ENCODE measurements around the gene TECTA.

Gene TECTA

GRCh38 chr11:121129362-121130340 lies 28.6 kb downstream of the TECTA start:
- DNase-seq (ENCODE audit: low spot score) (peak; percentile 82), FAIRE-seq (no peak)

- DNase-seq (ENCODE audit: low spot score) (no peak), FAIRE-seq (no peak)
Measured at GRCh38 chr11:121131656-121132055, 30.6 kb downstream of the TECTA start.

GRCh38 chr11:121132211-121132976 lies 31.4 kb downstream of the TECTA start:
- no peak for FAIRE-seq
- DNase-seq (ENCODE audit: low spot score) = peak; percentile 5

- FAIRE-seq (no peak), DNase-seq (ENCODE audit: low spot score) (no peak)
Measured at GRCh38 chr11:121134741-121135312, 33.8 kb downstream of the TECTA start.

- FAIRE-seq (no peak), DNase-seq (ENCODE audit: low spot score) (no peak)
Measured at GRCh38 chr11:121137005-121137404, 36.0 kb downstream of the TECTA start.

GRCh38 chr11:121138259-121138658 lies 37.2 kb downstream of the TECTA start:
- DNase-seq (ENCODE audit: low spot score) (no peak), FAIRE-seq (no peak)

- DNase-seq (ENCODE audit: low spot score) = no peak
- no peak for FAIRE-seq
Measured at GRCh38 chr11:121140369-121140768, 39.3 kb downstream of the TECTA start.

- DNase-seq (ENCODE audit: low spot score) (no peak), FAIRE-seq (no peak)
Measured at GRCh38 chr11:121141066-121141465, 40.0 kb downstream of the TECTA start.

GRCh38 chr11:121143921-121144320 lies 42.9 kb downstream of the TECTA start:
- no peak for DNase-seq (ENCODE audit: low spot score)
- FAIRE-seq = no peak

GRCh38 chr11:121144723-121145122 lies 43.7 kb downstream of the TECTA start:
- FAIRE-seq = no peak
- no peak for DNase-seq (ENCODE audit: low spot score)

GRCh38 chr11:121145826-121146225 lies 44.8 kb downstream of the TECTA start:
- no peak for FAIRE-seq
- no peak for DNase-seq (ENCODE audit: low spot score)

GRCh38 chr11:121149116-121149515 lies 48.1 kb downstream of the TECTA start:
- FAIRE-seq (no peak), DNase-seq (ENCODE audit: low spot score) (no peak)

- DNase-seq (ENCODE audit: low spot score) (no peak), FAIRE-seq (no peak)
Measured at GRCh38 chr11:121151207-121151688, 50.2 kb downstream of the TECTA start.

GRCh38 chr11:121152764-121153163 lies 51.7 kb downstream of the TECTA start:
- DNase-seq (ENCODE audit: low spot score) (no peak), FAIRE-seq (no peak)

- DNase-seq (ENCODE audit: low spot score) (no peak), FAIRE-seq (no peak)
Measured at GRCh38 chr11:121153472-121153871, 52.4 kb downstream of the TECTA start.

- no peak for DNase-seq (ENCODE audit: low spot score)
- FAIRE-seq = no peak
Measured at GRCh38 chr11:121154486-121155314, 53.7 kb downstream of the TECTA start.

GRCh38 chr11:121157756-121158155 lies 56.7 kb downstream of the TECTA start:
- DNase-seq (ENCODE audit: low spot score) = no peak
- no peak for FAIRE-seq

- FAIRE-seq = no peak
- no peak for DNase-seq (ENCODE audit: low spot score)
Measured at GRCh38 chr11:121159741-121160140, 58.7 kb downstream of the TECTA start.

- FAIRE-seq = no peak
Measured at GRCh38 chr11:121161349-121161917, 60.4 kb downstream of the TECTA start.

GRCh38 chr11:121163658-121164308 lies 62.7 kb downstream of the TECTA start:
- FAIRE-seq = no peak
- peak; percentile 11 for DNase-seq (ENCODE audit: low spot score)

More at GRCh38 chr11:121161349-121161917, 60.4 kb downstream of the TECTA start:
- DNase-seq (ENCODE audit: low spot score) = no peak
